ENCODE results near the gene CXorf38. TPM values are rescaled to one million over a fixed set of nuclear protein-coding genes. Genes with fewer than 3 reads are reported as not detected.
"Not testable (repeated sequence)": the region's sequence is repeated elsewhere in the genome, so short reads cannot be mapped to it uniquely, and the experiment has no call there.

The CXorf38 gene
- total RNA-seq, 6 donors from 2014 or later: 14.7 to 29.6 (median 20.2) TPM

DNA sequence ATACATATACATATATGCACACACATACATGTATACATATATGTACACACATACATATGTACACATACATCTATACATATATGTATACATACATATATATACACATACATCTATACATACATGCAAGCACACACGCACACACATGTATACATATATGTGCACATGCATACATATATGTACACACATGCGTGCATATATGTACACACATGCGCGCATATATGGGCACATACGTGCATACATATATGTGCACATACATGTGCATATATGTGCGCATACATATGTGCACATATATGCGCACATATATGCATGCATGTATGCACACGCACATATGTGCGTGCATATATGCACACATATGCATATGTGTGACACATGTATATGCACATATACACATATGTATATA, 31.4 kb downstream of the CXorf38 start:
- Histone ChIP-seq H3K9me3 (no peaks in the 10 kb centered on the region), H3K36me3 (no peaks in the 10 kb centered on the region), H3K4me3 (no peak overlapping the region), H3K4me1 (no peaks in the 10 kb centered on the region), H3K27ac (no peak overlapping the region), H3K27me3 (no peaks in the 10 kb centered on the region)
- TF ChIP-seq, protein P1, sequence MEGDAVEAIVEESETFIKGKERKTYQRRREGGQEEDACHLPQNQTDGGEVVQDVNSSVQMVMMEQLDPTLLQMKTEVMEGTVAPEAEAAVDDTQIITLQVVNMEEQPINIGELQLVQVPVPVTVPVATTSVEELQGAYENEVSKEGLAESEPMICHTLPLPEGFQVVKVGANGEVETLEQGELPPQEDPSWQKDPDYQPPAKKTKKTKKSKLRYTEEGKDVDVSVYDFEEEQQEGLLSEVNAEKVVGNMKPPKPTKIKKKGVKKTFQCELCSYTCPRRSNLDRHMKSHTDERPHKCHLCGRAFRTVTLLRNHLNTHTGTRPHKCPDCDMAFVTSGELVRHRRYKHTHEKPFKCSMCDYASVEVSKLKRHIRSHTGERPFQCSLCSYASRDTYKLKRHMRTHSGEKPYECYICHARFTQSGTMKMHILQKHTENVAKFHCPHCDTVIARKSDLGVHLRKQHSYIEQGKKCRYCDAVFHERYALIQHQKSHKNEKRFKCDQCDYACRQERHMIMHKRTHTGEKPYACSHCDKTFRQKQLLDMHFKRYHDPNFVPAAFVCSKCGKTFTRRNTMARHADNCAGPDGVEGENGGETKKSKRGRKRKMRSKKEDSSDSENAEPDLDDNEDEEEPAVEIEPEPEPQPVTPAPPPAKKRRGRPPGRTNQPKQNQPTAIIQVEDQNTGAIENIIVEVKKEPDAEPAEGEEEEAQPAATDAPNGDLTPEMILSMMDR (IDR thresholded peaks at IDR 0.05): no peak
- no peak for TF ChIP-seq POLR2AphosphoS5 (IDR thresholded peaks at IDR 0.05)
- no peak for TF ChIP-seq EP300 (IDR thresholded peaks at IDR 0.05)
- no peak for TF ChIP-seq POLR2A (IDR thresholded peaks at IDR 0.05)
- ATAC-seq (ENCODE audit: low FRiP score in 2 of 2) (no peak), DNase-seq (no peak)
- WGBS, 2 donors: 81 to 83% methylated on average over 9 of the region's 9 CpGs

DNA sequence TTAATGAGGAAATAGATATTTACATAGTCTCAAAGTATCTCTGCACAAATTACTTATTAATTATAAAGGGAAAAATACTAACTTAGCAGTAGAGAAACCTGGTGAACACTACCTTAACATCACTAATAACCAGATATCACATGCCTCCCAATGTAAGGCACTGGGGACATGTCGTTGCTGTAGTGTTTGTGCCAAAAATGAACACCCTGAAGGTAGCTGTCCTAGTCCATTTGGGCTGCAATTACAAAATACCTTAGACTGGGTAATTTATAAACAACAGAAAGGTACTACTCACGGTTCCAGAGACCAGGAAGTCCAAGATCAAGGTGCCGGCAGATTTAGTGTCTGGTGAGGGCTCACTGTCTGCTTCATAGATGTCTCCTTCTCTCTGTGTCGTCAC, 34.9 kb downstream of the CXorf38 start:
- DNase-seq (no peak), ATAC-seq (ENCODE audit: low FRiP score in 2 of 2) (no peak)
- Histone ChIP-seq H3K27me3 (no peaks in the 10 kb centered on the region), H3K36me3 (no peaks in the 10 kb centered on the region), H3K4me3 (no peak overlapping the region), H3K4me1 (no peaks in the 10 kb centered on the region), H3K9me3 (no peaks in the 10 kb centered on the region), H3K27ac (no peak overlapping the region)
- TF ChIP-seq POLR2AphosphoS5 (IDR thresholded peaks at IDR 0.05) (no peak), POLR2A (IDR thresholded peaks at IDR 0.05) (no peak), EP300 (IDR thresholded peaks at IDR 0.05) (no peak)
- TF ChIP-seq, protein P1 (IDR thresholded peaks at IDR 0.05): no peak
- WGBS, 2 donors: 53 to 60% methylated on average over 1 to 4 of the region's 4 CpGs

DNA sequence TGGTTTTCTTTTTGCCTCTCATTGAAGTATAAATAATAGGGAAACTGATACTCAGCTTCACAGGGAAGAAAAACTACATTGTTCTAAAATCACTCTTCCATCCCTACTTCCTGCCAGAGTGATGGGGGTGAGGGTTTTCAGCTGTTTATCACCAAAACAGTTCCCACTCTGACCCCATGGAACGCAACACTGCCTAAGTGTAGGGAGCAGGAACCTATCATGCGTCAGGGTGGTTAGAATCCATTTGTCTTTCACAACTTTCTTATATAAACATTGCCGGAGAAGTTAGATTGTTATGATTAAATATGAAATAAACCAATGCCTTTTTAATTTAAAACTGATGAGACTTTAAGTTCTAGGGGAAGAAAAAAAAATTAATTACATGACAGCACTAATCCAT, 40.0 kb downstream of the CXorf38 start:
- Histone ChIP-seq H3K36me3 (peaks cover 0 to 9% (median 2%) of the 10 kb centered on the region in 4 donors), H3K4me3 (no peak overlapping the region), H3K9me3 (no peaks in the 10 kb centered on the region), H3K4me1 (no peaks in the 10 kb centered on the region), H3K27ac (no peak overlapping the region), H3K27me3 (no peaks in the 10 kb centered on the region)
- no peak for TF ChIP-seq POLR2A (IDR thresholded peaks at IDR 0.05)
- TF ChIP-seq, protein P1 (IDR thresholded peaks at IDR 0.05): no peak
- no peak for TF ChIP-seq EP300 (IDR thresholded peaks at IDR 0.05)
- no peak for TF ChIP-seq POLR2AphosphoS5 (IDR thresholded peaks at IDR 0.05)
- DNase-seq: no peak
- WGBS, 2 donors: 69 to 77% methylated on average over 3 of the region's 3 CpGs
- no peak for ATAC-seq (ENCODE audit: low FRiP score in 2 of 2)

DNA sequence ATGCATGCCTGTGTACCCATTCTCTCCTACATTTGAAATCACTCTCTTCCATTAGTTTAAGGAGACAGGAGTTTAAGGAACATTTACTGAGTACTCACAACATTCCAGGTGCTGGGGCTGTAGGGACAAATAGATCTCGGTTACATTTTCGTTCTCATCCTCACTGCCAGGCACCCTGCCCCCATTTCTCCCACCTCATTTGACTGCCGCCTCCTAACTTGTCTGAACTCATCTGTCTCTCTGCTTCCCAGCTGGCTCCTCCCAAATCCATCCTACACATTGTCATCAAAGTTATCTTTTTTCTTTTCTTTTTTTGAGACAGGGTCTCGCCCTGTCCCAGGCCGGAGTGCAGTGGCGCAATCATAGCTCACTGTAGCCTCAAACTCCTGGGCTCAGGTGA, 43.9 kb downstream of the CXorf38 start:
- no peaks in the 10 kb centered on the region for H3K9me3 ChIP-seq
- H3K36me3 ChIP-seq: peaks cover 0 to 33% (median 6%) of the 10 kb centered on the region in 4 donors
- DNase-seq (no peak), ATAC-seq (ENCODE audit: low FRiP score in 2 of 2) (no peak)
- H3K27me3 ChIP-seq: no peaks in the 10 kb centered on the region
- 89 to 92% methylated on average over 6 of the region's 6 CpGs for WGBS, 2 donors
- H3K4me3 ChIP-seq: no peak overlapping the region
- H3K27ac ChIP-seq: no peak overlapping the region
- H3K4me1 ChIP-seq: no peaks in the 10 kb centered on the region
- TF ChIP-seq, protein P1 (IDR thresholded peaks at IDR 0.05): no peak
- TF ChIP-seq EP300 (IDR thresholded peaks at IDR 0.05) (no peak), POLR2A (IDR thresholded peaks at IDR 0.05) (no peak), POLR2AphosphoS5 (IDR thresholded peaks at IDR 0.05) (no peak)

DNA sequence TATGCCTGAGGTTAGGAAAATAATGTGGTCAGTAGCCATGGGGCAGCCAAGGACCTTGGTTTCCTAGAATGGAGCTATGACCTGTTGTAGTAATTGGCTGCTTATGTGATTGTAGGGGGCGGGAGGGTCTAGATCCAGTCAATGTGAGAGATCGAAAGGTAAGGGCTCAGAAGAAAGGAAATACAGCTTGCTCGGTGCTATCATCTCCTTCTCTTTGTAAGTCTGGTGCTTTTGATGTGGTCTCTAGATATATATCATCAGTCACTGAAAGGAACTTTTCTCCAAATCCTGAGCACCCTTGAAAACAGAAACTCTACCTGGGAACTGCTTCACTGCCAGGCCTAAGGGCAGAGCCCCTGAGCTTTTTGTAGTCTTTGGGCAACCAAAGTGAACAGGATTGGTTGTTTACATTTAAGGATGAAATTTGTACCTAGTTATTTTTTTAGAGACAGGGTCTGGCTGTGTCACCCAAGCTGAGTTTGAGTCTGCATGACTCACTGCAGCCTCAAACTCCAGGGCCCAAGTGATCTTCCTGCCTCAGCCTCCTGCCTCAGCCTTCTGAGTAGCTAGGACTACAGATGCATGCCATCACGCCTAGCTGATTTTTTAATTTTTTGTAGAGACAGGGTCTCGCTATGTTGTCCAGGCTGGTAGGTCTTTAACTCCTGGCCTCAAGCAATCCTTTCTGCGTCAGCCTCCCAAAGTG, 57.6 kb downstream of the CXorf38 start:
- ATAC-seq (ENCODE audit: low FRiP score in 2 of 2); H3K27ac ChIP-seq; DNase-seq; H3K4me1 ChIP-seq; H3K27me3 ChIP-seq; H3K9me3 ChIP-seq; H3K4me3 ChIP-seq: not testable (repeated sequence)
- WGBS, 2 donors: 87 to 92% methylated on average over 6 of the region's 6 CpGs
- H3K36me3 ChIP-seq: peaks cover 0 to 38% (median 6%) of the 10 kb centered on the region in 4 donors

DNA sequence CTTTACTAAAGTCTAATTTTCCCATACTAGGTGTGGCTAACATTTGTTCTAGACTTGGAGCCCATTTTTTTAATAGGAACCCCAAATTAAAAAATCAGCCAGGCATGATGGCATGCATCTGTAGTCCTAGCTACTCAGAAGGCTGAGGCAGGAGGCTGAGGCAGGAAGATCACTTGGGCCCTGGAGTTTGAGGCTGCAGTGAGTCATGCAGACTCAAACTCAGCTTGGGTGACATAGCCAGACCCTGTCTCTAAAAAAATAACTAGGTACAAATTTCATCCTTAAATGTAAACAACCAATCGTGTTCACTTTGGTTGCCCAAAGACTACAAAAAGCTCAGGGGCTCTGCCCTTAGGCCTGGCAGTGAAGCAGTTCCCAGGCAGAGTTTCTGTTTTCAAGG, 59.7 kb downstream of the CXorf38 start:
- DNase-seq; H3K4me3 ChIP-seq; H3K4me1 ChIP-seq; H3K27ac ChIP-seq; H3K27me3 ChIP-seq; H3K9me3 ChIP-seq; ATAC-seq (ENCODE audit: low FRiP score in 2 of 2): not testable (repeated sequence)
- peaks cover 0 to 29% (median 6%) of the 10 kb centered on the region in 4 donors for H3K36me3 ChIP-seq
- WGBS, 2 donors: 38 to 45% methylated on average over 1 of the region's 1 CpG
